ENCODE results near the gene LUZP2. TPM values are rescaled to one million over a fixed set of nuclear protein-coding genes. Genes with fewer than 3 reads are reported as not detected.

The LUZP2 gene
- total RNA-seq, 4 donors from 2014 or later, result 0.19 to 0.99 TPM; not detected in 2

- no peaks in the 10 kb centered on the region for H3K4me1 ChIP-seq
- H3K36me3 ChIP-seq, result no peaks in the 10 kb centered on the region
- DNase-seq (ENCODE audit: extremely low spot score), result no peak
- H3K4me3 ChIP-seq, result no peak overlapping the region
- H3K27me3 ChIP-seq, result no peaks in the 10 kb centered on the region
- no peaks in the 10 kb centered on the region for H3K9me3 ChIP-seq
- intact Hi-C loops (cut with DNase I), result no loop called here
- TF ChIP-seq POLR2AphosphoS5 (IDR thresholded peaks at IDR 0.05) (no peak), EP300 (IDR thresholded peaks at IDR 0.05) (no peak), CTCF (IDR thresholded peaks at IDR 0.05) (no peak), POLR2A (IDR thresholded peaks at IDR 0.05; ENCODE audit: low read depth) (no peak)
- H3K27ac ChIP-seq (replicated peaks in 1 of 4), result no peak overlapping the region
- 52% methylated on average over 2 of the region's 2 CpGs for WGBS
Observed at GRCh38 chr11:24688981-24689380, 192.1 kb downstream of the LUZP2 start.

- WGBS, result 69% methylated on average over 3 of the region's 3 CpGs
- no peak for DNase-seq (ENCODE audit: extremely low spot score)
- TF ChIP-seq EP300 (IDR thresholded peaks at IDR 0.05) (no peak), POLR2AphosphoS5 (IDR thresholded peaks at IDR 0.05) (no peak), CTCF (IDR thresholded peaks at IDR 0.05) (no peak), POLR2A (IDR thresholded peaks at IDR 0.05; ENCODE audit: low read depth) (no peak)
- intact Hi-C loops (cut with DNase I), result no loop called here
- no peaks in the 10 kb centered on the region for H3K4me1 ChIP-seq
- H3K9me3 ChIP-seq, result no peaks in the 10 kb centered on the region
- H3K27ac ChIP-seq (replicated peaks in 1 of 4), result no peak overlapping the region
- no peak overlapping the region for H3K4me3 ChIP-seq
- H3K27me3 ChIP-seq, result no peaks in the 10 kb centered on the region
- H3K36me3 ChIP-seq, result no peaks in the 10 kb centered on the region
Observed at GRCh38 chr11:24697522-24698111, 200.8 kb downstream of the LUZP2 start.

- intact Hi-C loops (cut with DNase I), result no loop called here
Observed at GRCh38 chr11:24704716-24705115, 207.9 kb downstream of the LUZP2 start.

GRCh38 chr11:24705474-24705873 lies 208.6 kb downstream of the LUZP2 start:
- Histone ChIP-seq H3K36me3 (no peaks in the 10 kb centered on the region), H3K4me3 (no peak overlapping the region), H3K4me1 (no peaks in the 10 kb centered on the region), H3K27ac (replicated peaks in 1 of 4) (no peak overlapping the region), H3K27me3 (no peaks in the 10 kb centered on the region), H3K9me3 (no peaks in the 10 kb centered on the region)
- DNase-seq (ENCODE audit: extremely low spot score), result no peak
- no peak for TF ChIP-seq CTCF (IDR thresholded peaks at IDR 0.05)
- TF ChIP-seq EP300 (IDR thresholded peaks at IDR 0.05), result no peak
- intact Hi-C loops (cut with DNase I), result no loop called here

More at GRCh38 chr11:24704716-24705115, 207.9 kb downstream of the LUZP2 start:
- DNase-seq (ENCODE audit: extremely low spot score), result no peak
- Histone ChIP-seq H3K36me3 (no peaks in the 10 kb centered on the region), H3K27me3 (no peaks in the 10 kb centered on the region), H3K4me1 (no peaks in the 10 kb centered on the region), H3K4me3 (no peak overlapping the region), H3K27ac (replicated peaks in 1 of 4) (no peak overlapping the region), H3K9me3 (no peaks in the 10 kb centered on the region)
- TF ChIP-seq EP300 (IDR thresholded peaks at IDR 0.05) (no peak), POLR2A (IDR thresholded peaks at IDR 0.05; ENCODE audit: low read depth) (no peak), POLR2AphosphoS5 (IDR thresholded peaks at IDR 0.05) (no peak), CTCF (IDR thresholded peaks at IDR 0.05) (no peak)

GRCh38 chr11:24708616-24709015 lies 211.8 kb downstream of the LUZP2 start:
- Histone ChIP-seq H3K27me3 (no peaks in the 10 kb centered on the region), H3K36me3 (no peaks in the 10 kb centered on the region), H3K27ac (replicated peaks in 1 of 4) (no peak overlapping the region), H3K4me1 (no peaks in the 10 kb centered on the region), H3K9me3 (no peaks in the 10 kb centered on the region), H3K4me3 (no peak overlapping the region)
- no peak for DNase-seq (ENCODE audit: extremely low spot score)
- intact Hi-C loops (cut with DNase I), result no loop called here
- 87% methylated on average over 1 of the region's 1 CpG for WGBS
- TF ChIP-seq CTCF (IDR thresholded peaks at IDR 0.05) (no peak), EP300 (IDR thresholded peaks at IDR 0.05) (no peak), POLR2AphosphoS5 (IDR thresholded peaks at IDR 0.05) (no peak), POLR2A (IDR thresholded peaks at IDR 0.05; ENCODE audit: low read depth) (no peak)
